Caco-2 (cell line): Measurements from ENCODE around the gene CTIF. TPM values are rescaled to one million over a fixed set of nuclear protein-coding genes. Genes with fewer than 3 reads are reported as not detected.

ENCODE experiments used
- BruUV-seq: library from RNA; stranded (reverse); fragments of 400-500 nt; replicated peaks from 2 replicates; lab custom pipeline; 2021; lab: Mats Ljungman, UMichigan
- CTCF ChIA-PET: fragments of 300-600 bp; sonication (Branson Sonifier 250); formaldehyde crosslinking; loops from one replicate; lab custom pipeline; 2022; ENCODE audit warnings: antibody characterized with exemption; lab: Charles Lee
- POLR2A ChIA-PET: fragments of 300-600 bp; sonication (Branson Sonifier 250); formaldehyde crosslinking; loops from one replicate; lab custom pipeline; 2022; ENCODE audit warnings: antibody characterized with exemption; lab: Charles Lee
- DNase-seq, 2 experiments: peaks; one replicate each; pipeline versions ENCODE4 v3.0.0 to v3.0.0-alpha.2; 2020 to 2022
- H3K27me3 ChIP-seq: replicated peaks from 2 replicates; pipeline ENCODE4 v1.6.0; 2011; ENCODE audit warnings: low read length; ENCODE audit not compliant: control insufficient read depth, insufficient read depth
- H3K36me3 ChIP-seq: 2 replicates; pipeline ENCODE4 v1.5.1; 2011; ENCODE audit warnings: low read length; ENCODE audit not compliant: control insufficient read depth, insufficient read depth
- H3K4me1 ChIP-seq: fragments of 250-450 bp; sonication (Bioruptor Pico); 2 replicates; pipeline ENCODE4 v1.5.1; 2020; ENCODE audit warnings: mild to moderate bottlenecking
- H3K4me3 ChIP-seq: 2 replicates; pipeline ENCODE4 v1.5.1; 2011; ENCODE audit warnings: low read depth, mild to moderate bottlenecking, control low read depth, low read length
- H3K9me3 ChIP-seq: fragments of 250-450 bp; sonication (Bioruptor Pico); 2 replicates; pipeline ENCODE4 v1.5.1; 2020; ENCODE audit warnings: mild to moderate bottlenecking, moderate library complexity
- H3K27ac Mint-ChIP-seq: one replicate; pipeline ENCODE4 v1.8.0; 2022; ENCODE audit warnings: mixed read lengths; ENCODE audit not compliant: unreplicated experiment
- H3K27me3 Mint-ChIP-seq: one replicate; pipeline ENCODE4 v1.8.0; 2022; ENCODE audit warnings: mixed read lengths; ENCODE audit not compliant: insufficient read depth, unreplicated experiment
- H3K36me3 Mint-ChIP-seq: one replicate; pipeline ENCODE4 v1.8.0; 2022; ENCODE audit warnings: mild to moderate bottlenecking, mixed read lengths; ENCODE audit not compliant: insufficient read depth, unreplicated experiment
- H3K4me1 Mint-ChIP-seq: one replicate; pipeline ENCODE4 v1.8.0; 2022; ENCODE audit warnings: low read depth, mixed read lengths; ENCODE audit not compliant: unreplicated experiment
- H3K4me3 Mint-ChIP-seq: one replicate; pipeline ENCODE4 v1.8.0; 2022; ENCODE audit warnings: mild to moderate bottlenecking, moderate library complexity, mixed read lengths; ENCODE audit not compliant: unreplicated experiment
- H3K9me3 Mint-ChIP-seq: one replicate; pipeline ENCODE4 v1.8.0; 2022; ENCODE audit warnings: mixed read lengths; ENCODE audit not compliant: unreplicated experiment
- intact Hi-C: fragments of 100-400 bp; cut with micrococcal nuclease; formaldehyde crosslinking; loops from one replicate; pipeline ENCODE4 v1.10.0; 2022; ENCODE audit not compliant: unreplicated experiment
- total RNA-seq: library from RNA; stranded (reverse); gene quantifications from 2 replicates; pipeline ENCODE4 v1.2.3, GENCODE V29; 2022
- TF ChIP-seq, protein P1 (sequence below), 2 experiments: fragments of 200-600 bp in 1 of 2; IDR thresholded peaks; 1 replicate in 1 of 2; 2 replicates in 1 of 2; pipeline versions ENCODE4 v1.5.1 to v1.8.0; 2011 to 2022; ENCODE audit warnings: antibody characterized with exemption in 1 of 2, control low read depth in 1 of 2, inconsistent platforms in 1 of 2, low read depth in 1 of 2, low read length in 1 of 2, mild to moderate bottlenecking in 1 of 2, moderate library complexity in 1 of 2; ENCODE audit not compliant: insufficient read depth in 1 of 2, severe bottlenecking in 1 of 2, unreplicated experiment in 1 of 2

CTIF gene
- total RNA-seq, 1 experiment from 2014 or later = 19.9 TPM

DNA sequence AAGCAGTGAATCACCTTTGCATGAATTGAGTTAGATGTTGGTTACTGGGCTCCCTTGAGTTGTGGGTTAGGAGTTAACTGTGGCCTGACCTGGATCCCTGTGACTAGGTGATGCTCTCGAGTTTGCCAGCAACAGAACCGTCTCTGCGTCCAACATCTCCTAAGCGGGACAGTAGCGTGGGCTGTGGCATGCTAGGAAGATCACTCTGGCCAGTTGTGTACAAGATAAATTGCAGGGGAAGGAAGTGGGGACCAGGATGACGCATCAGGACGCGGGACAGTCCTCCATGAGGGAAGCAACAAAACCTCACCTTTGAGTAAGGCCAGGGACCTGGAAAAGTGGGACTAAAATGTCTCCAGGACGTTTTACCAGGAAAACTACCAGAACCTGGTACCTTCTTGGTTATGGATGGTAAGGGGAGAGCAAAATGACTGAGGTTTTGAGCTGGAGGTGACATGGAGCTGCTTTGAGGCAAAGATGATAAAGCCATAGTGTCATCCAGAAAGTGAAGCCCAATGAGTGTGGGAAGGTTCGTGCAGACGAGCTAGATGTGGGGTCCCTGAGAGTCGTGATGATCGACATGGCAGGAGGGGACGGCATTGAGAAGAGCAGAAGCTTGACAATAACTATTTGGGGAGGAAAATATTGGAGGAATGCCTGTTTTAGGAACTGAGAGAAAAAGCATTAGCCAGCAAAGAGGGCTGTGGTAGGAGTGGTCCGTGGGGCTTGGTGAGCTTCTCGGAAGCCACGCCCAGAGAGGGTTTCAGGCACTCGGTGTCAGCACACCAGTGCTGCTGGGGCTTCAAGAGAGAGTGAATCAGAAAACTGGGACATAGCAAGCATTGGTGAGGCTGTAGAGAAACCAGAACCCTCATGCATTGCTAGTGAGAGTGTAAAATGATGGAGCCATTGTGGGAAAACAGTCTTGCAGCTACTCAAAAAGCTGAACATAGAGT lies 316.9 kb downstream of the CTIF start:
- DNase-seq = no peak
- intact Hi-C loops = no loop called here
- no peaks in the 10 kb centered on the region for H3K9me3 ChIP-seq
- H3K36me3 ChIP-seq = no peaks in the 10 kb centered on the region
- CTCF ChIA-PET = no interaction called here
- H3K27ac Mint-ChIP-seq = no peak overlapping the region
- TF ChIP-seq, protein P1, sequence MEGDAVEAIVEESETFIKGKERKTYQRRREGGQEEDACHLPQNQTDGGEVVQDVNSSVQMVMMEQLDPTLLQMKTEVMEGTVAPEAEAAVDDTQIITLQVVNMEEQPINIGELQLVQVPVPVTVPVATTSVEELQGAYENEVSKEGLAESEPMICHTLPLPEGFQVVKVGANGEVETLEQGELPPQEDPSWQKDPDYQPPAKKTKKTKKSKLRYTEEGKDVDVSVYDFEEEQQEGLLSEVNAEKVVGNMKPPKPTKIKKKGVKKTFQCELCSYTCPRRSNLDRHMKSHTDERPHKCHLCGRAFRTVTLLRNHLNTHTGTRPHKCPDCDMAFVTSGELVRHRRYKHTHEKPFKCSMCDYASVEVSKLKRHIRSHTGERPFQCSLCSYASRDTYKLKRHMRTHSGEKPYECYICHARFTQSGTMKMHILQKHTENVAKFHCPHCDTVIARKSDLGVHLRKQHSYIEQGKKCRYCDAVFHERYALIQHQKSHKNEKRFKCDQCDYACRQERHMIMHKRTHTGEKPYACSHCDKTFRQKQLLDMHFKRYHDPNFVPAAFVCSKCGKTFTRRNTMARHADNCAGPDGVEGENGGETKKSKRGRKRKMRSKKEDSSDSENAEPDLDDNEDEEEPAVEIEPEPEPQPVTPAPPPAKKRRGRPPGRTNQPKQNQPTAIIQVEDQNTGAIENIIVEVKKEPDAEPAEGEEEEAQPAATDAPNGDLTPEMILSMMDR (IDR thresholded peaks at IDR 0.05; ENCODE audit: insufficient read depth in 1 of 2, low read depth in 1 of 2, low read length in 1 of 2, severe bottlenecking in 1 of 2, unreplicated experiment in 1 of 2) = no peak
- H3K4me3 ChIP-seq = no peak overlapping the region
- peaks cover 14% of the 10 kb centered on the region for H3K36me3 Mint-ChIP-seq
- H3K9me3 Mint-ChIP-seq = no peaks in the 10 kb centered on the region
- H3K4me3 Mint-ChIP-seq = no peak overlapping the region
- no peaks in the 10 kb centered on the region for H3K4me1 Mint-ChIP-seq
- no peaks in the 10 kb centered on the region for H3K27me3 Mint-ChIP-seq
- no peaks in the 10 kb centered on the region for H3K27me3 ChIP-seq
- BruUV-seq = no TSS peak
- no peaks in the 10 kb centered on the region for H3K4me1 ChIP-seq
- POLR2A ChIA-PET = no interaction called here

DNA sequence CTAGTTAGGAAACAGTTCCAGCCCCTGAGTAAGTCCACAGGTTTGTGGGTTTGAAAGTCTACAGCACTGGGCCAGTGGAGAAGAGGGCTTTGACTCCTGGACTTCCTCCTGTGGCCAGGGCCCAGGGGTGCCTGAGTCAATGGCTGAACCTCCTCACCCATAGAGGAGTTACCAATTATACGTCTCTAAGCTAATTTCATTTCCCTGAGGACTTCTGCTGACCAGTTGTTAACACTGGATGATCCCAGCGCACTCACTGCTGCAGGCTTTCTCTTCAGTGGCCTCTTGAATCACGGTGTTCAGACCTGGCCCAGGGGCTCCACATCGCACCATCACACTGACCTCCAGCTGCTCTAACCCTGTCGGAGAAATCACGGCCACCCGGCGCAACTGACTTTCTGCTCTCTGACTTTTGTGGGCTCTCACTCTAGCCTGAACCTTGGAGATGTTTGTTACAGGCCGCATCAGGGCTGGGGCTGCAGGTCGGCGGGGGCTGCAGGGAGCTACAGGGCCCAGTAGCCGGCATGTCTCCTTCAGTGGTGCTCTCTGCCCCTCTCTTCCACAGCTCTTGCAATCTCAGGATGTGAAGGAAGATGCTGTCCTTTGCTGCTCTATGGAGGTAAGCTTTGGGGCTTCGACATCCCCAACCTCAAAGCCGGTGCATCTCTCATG lies 318.3 kb downstream of the CTIF start:
- no TSS peak for BruUV-seq
- H3K36me3 Mint-ChIP-seq = peaks cover 14% of the 10 kb centered on the region
- CTCF ChIA-PET = no interaction called here
- Histone ChIP-seq H3K27me3 (no peaks in the 10 kb centered on the region), H3K4me3 (no peak overlapping the region), H3K9me3 (no peaks in the 10 kb centered on the region), H3K4me1 (no peaks in the 10 kb centered on the region), H3K36me3 (no peaks in the 10 kb centered on the region)
- no peaks in the 10 kb centered on the region for H3K4me1 Mint-ChIP-seq
- H3K4me3 Mint-ChIP-seq = no peak overlapping the region
- intact Hi-C loops = no loop called here
- POLR2A ChIA-PET = no interaction called here
- DNase-seq = no peak
- no peaks in the 10 kb centered on the region for H3K27me3 Mint-ChIP-seq
- no peak overlapping the region for H3K27ac Mint-ChIP-seq
- TF ChIP-seq, protein P1 (IDR thresholded peaks at IDR 0.05; ENCODE audit: insufficient read depth in 1 of 2, low read depth in 1 of 2, low read length in 1 of 2, severe bottlenecking in 1 of 2, unreplicated experiment in 1 of 2) = no peak
- H3K9me3 Mint-ChIP-seq = no peaks in the 10 kb centered on the region

DNA sequence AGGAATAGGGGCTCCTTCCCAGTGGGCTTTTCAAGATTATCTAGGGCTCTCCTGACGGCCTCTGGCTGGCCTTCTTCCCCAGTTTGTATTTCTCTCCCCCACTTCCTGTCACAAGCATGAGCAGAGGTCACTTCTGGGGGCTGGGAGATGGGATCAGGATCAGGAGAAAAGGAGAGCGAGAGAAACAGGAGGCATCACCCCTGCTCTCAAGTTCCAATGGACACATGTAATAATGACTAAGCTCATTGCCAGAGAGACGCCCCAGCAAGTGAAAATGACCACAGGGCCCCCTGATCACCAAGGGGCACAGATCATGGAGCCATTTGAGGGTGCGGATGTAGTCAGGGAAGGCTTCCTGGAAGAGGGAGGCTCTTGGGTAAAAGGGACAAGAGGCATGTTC lies 319.8 kb downstream of the CTIF start:
- POLR2A ChIA-PET = no interaction called here
- no peak overlapping the region for H3K27ac Mint-ChIP-seq
- CTCF ChIA-PET = no interaction called here

More for the DNA sequence above, 319.8 kb downstream of the CTIF start:
- Histone ChIP-seq H3K4me3 (no peak overlapping the region), H3K9me3 (no peaks in the 10 kb centered on the region), H3K4me1 (no peaks in the 10 kb centered on the region), H3K27me3 (no peaks in the 10 kb centered on the region), H3K36me3 (no peaks in the 10 kb centered on the region)
- BruUV-seq = no TSS peak
- H3K4me3 Mint-ChIP-seq = no peak overlapping the region
- H3K9me3 Mint-ChIP-seq = no peaks in the 10 kb centered on the region
- intact Hi-C loops = no loop called here
- H3K36me3 Mint-ChIP-seq = peaks cover 14% of the 10 kb centered on the region
- DNase-seq = no peak
- no peaks in the 10 kb centered on the region for H3K4me1 Mint-ChIP-seq
- no peaks in the 10 kb centered on the region for H3K27me3 Mint-ChIP-seq
- TF ChIP-seq, protein P1 (IDR thresholded peaks at IDR 0.05; ENCODE audit: insufficient read depth in 1 of 2, low read depth in 1 of 2, low read length in 1 of 2, severe bottlenecking in 1 of 2, unreplicated experiment in 1 of 2) = no peak
